COLO829 (cell line): ENCODE data around the gene LHFPL3.

Source experiments
- DNase-seq: peaks from one replicate; pipeline ENCODE4 v3.0.0; 2012; ENCODE audit warnings: low spot score

The LHFPL3 gene

DNA sequence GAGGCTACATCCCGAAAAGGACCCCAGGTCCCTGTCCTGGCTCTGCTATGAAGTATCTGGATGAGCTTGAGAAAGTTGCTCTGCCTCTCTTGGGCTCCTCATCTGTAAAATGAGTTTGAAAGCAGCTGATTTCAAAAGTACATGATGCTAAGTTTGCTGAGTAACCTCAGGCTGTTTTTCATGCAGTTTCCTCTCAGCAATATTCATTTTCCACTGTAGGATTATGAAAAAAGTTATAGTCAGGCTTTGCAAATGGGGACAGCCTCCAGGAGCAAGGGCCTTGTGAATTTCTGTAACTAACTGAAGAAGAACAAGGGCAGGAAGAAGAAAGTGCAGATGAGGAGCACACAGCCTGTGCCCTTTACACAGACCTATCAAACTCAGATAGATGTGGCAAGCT, 518.3 kb downstream of the LHFPL3 start:
- DNase-seq, result no peak

DNA sequence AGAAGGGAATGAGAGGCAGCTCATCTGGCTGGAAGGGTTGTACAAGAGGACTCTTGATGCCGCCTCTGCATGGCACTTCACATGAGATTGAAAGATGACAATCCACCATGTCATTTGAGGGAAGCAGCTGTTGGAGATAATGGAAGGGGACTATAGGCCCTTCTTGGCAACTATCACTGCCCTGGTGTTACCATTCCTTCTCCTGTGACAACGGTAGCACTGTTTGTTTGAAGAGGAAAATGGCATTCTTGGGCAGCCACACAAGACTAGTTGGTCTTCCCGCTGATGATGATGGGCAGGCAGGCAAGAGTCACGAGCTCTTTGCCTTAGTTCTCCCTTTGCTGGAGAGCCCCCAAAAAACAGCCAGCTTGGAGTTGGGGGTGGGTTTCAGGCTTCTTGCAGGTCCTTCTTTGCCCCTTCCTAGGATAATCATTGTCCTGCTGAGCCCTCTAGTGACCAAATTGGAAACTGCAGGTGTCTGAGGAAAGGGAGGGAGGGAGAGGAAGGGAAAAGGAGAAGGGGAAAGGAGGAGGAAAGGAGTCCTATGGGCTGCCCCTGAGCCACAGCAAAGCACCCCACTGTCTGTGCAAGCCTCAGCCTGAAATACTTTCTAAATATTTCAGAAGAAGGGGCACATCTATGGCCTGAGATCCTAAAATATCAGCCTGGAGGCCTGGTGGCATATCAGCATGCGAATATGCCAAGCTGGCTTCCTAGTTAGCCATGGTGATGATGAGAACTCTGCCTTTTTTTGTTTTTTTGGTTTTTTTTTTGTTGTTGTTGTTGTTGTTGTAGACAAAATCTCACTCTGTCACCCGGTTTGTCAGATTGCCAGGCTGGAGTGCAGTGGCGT, 520.0 kb downstream of the LHFPL3 start:
- DNase-seq, result peak; percentile 90

DNA sequence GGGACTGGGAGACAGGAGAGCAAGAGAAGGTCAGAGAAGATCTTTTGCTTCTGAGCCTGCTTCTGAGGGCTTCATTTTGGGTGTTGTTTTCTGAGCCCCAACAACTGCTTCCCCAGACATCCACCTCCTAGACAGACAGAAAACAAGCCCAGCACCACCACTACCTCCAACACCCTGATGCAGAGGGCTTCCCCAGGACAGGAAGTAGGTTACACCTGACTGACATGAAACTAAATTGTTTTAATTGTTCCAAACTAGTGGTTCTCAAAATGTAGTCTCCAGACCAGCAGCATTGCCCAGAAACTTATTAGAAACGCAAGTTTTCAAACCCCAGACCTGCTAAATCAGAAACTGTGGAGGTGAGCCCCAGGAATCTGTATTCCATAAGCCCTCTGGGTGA, 522.0 kb downstream of the LHFPL3 start:
- no peak for DNase-seq

DNA sequence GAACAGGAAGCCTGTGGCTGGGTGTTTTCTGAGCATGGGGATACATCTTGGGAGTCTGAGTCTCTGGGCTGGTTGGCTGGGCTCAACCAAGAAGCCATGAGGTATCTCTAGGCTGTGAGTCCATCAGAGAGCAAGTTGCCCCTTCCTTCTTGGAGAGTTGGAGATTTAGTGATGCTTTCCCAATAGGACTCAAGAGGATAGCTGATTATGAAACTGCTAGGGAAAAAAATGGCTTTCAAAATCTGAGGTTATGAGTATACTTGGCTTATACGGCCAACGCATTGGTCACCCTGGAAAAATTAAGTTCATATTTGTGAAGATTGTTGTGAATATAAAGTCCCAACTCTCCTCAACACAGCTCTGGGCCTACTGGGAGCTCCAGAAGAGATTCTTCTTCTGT, 522.9 kb downstream of the LHFPL3 start:
- DNase-seq, result no peak

DNA sequence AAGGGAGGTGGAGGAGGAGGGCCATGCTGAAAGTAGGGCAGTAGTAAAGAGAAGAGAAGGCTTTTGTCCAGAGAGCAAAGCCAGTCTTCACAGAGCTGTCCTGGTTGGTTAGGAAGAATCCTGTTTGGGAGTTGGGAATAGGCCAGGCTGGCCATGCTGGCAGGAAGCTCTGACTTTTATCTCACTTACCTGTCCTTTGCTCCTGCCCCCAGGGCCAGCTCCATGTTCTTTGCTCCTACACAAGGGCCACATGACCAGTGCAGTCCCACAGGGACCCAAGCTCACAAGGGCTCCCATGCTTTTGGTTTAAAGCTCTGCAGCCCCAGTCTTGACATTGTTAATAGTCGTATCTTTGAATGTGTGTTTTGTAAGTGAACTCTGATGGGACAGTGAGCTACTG, 524.0 kb downstream of the LHFPL3 start:
- DNase-seq, result peak; percentile 79

DNA sequence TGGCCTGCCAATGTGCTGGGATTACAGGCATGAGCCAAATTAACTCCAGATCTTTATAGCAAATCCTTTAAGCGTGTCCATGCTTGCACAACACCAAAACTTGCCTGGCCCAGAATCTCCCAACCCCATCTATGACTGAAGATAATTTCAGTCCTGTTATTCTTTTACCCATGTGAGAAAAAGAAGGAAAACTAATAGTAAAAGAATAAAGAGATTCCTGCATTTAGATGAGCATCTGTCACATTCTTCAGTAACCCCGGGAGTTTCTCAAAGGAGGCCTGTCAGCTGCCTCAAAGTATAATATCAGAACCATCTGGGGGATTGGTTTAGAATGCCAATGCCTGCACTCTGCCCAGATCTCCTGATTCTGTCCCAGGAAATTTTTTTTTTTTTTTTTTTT, 527.5 kb downstream of the LHFPL3 start:
- no peak for DNase-seq

DNA sequence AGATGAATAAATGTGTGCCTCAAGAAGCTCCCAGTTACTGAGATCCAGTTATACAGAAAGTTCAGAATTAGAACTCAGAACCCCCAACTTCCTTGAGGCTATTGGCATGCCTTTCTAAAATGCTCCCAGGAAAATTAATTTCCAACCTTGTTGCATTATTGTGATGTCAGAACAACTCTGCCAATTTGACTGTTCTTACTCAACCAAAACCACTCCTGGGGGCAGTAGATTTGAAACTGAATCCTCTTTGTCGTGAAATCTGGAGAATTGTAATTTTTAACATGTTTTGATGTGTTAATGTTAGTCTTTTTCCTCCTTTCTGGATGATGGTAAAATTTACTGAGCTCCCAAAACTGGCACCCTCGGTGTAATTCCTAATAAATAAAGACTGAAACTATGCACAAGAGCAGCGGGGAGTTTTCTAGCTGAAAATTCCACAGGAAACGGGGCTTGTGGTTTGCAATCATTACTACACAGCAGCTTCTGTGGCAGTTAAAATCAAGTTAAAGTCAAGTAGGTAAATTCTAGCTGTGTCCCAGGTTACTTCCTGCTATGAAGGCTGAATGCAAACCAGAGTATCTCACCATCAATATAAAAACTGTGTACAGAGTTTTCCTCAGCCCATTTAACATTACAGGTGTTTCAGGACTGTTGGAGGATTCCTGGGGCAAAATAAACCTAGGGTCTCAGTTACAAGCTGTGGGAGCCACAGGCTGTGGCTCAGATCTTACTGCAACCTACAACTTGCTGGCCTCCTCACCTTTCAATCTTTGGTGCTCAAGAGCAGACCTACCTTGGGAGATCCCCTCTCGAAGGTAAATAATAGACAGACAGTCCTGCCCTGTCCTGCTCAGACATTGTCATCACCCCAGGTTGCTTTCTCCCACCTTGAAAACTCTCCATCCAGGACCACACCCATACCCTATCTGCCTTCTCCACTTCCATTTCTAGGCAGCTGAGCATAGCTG, 529.3 kb downstream of the LHFPL3 start:
- DNase-seq, result no peak

DNA sequence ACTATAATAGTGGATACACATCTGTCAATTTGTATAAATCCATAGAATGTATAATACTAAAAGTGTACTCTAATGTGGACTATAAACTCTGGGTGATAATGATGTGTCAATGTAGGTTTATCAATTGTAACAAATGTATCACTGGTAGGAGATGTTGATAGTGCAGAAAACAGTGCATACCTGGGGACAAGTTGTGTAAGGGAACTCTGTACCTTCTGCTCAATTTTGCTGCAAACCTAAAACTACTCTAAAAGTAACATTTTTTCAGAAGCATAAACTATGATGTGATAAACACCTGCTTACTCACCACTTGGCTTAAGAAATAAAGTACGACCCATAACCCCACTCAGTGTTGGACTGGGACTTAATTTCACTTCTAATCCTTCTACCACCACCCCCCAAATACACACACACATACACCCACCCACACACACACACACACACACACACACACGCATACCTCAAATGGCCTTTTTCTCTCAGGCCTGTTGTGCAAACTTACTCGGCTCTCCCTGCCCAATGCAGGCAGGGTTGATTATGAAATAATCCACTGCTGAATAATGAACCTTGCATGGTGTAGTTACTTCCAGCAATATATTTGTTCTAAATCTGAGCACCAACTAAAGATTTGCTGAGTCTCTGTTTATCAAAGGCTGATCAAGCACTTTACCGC, 531.5 kb downstream of the LHFPL3 start:
- DNase-seq, result no peak

DNA sequence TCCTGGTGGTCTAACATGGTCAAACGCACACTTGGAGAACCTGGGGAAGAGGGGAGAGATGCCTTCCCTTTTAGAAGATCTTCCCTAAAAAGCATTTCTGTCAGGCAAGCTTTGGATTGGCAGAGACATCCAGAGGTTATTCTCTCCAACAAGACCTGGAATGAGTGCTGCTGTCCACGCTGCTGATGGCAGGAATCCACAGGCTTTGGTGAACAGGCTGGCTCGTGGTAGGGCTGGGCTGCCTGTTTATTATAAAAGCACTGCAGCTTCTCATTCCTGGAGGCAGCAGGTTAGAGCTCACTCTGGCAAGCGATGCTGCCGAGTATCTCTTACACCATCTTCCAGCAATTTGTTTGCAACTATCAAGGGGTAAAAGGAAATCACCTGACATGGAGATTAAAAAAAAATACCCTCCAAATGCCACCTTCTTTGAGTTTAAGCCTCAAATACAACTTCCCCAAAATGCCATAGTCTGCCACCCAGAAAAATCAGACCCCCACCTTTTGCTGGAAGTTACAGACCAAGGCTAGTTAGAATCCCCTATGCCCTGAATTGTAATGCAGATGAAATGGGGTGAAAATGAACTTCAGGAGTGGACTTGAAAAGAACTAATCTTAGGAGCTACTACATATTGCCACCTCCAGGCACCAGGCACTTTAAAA, 533.5 kb downstream of the LHFPL3 start:
- no peak for DNase-seq

DNA sequence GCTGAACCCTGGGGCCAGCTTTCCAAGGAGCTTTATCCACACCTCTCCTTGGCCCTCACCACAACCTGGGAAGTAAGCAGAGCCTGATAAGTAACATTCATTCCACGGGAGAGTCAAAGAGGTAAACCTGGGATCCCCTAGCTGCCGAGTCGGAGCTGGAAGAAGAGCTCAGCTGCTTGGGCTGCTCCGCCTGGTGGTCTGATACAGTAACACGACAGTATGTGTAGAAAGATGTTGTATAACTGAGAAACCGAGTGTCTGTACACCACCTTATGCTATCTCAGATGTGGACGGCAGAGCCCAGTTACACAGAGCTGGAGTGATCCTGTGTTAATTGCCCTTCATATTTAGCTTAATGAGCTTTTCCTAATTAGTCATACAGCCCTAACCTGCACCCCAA, 534.3 kb downstream of the LHFPL3 start:
- DNase-seq, result no peak

DNA sequence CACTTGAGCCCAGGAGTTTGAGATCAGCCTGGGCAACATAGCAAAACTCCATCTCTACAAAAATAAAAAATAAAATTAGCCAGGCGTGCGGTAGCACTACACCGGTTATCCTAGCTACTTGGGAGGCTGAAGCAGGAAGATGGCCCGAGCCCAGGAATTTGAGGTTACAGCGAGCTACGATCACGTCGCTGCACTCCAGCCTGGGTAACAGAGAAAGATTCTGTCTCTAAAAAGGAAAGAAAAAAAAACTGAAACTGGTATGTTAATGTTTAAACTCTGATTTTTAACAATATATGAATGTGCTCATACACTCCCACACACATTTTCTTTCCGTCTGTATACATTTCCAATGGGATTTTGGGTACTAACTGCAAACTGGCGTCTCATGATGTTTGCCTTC, 545.0 kb downstream of the LHFPL3 start:
- no peak for DNase-seq

DNA sequence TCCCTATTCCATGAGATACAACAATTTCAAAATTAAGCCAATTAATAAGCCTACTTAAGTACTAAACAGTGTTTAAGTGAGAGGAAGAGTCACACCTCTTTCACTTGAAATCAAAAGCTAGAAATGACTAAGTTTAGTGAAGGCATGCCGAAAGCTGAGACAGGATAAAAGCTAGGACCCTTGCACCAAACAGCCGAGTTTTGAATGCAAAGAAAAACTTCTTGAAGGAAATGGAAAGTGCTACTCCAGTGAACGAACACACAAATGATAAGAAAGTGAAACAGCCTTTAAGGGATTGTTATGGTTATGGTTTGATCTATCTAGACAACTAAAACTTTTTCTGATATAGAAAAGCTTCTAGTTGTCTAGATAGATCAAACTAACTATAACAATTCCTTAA, 550.2 kb downstream of the LHFPL3 start:
- DNase-seq, result no peak

DNA sequence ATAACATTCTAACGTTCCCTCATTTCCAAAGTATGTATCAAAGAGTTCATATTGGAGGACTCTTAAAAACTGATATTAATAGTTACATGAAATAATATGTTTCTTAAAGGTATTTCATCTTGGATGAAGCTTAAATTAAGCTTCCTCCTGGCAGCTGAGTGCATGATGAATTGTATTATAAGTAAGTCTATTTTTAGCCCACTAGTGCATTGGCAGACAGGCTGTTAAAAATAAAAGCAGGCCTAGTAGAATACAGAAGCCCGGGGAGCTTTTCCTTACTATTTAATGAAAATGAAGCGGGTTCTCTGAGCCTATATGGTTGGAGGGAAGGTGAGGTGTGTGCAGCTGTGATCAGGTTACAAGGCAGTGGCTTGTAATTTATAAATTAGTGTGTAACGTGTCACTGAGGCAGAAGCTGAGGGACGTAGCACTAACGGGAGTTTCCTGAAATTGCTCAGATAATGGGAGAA, 554.9 kb downstream of the LHFPL3 start:
- DNase-seq, result no peak

DNA sequence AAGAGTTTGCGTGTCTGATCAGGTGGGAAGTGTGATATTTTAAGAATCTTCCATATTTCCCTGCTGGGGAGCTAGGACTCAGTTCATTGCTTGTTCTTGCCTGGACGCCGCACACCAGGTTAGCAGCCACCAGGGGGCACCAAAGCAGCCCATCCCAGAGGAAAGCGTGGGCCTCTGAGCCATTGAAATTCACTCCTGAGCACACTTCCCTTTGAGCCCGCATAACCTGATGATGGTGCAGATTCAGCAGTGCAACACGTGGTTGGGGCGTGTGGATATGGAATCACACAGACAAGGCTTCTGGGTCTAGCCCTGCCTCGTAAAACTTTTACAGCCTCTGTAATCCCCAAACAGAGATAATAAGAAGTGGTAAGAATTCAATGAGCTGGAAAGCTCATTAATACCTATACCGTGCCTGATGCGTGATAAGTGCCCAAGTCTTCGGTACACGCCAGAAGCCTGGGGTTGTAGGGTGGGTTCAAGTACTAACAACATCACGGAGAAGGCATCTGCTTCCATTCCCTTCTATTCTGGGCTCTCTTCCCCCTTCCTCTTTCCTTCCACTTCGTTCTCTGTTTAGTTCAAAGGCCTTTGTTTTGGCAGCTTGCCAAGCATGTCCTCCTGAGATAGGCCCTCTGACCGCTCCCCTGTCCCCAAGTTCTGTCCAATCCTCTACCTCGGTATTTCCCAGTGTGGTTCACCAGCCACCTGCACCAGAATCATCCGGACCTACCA, 555.5 kb downstream of the LHFPL3 start:
- DNase-seq, result peak; percentile 99

DNA sequence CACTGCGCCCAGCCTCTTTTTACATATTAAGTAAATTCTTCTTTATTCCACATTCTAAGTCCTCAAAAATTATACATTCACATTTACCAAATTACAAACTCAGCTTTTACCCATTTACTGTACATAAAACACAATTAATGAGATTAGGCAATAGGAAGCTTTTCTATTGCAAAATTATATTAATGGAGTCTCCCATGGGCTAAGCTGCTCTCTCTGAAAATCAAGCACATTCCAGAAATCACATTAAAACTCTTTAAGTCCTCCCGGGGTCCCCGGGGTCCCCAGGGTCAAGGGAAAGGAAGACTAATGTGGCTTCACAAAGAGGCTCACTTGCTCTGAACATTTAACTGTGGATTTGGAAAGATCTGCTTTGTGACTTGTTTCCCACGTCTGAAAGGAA, 558.2 kb downstream of the LHFPL3 start:
- no peak for DNase-seq

DNA sequence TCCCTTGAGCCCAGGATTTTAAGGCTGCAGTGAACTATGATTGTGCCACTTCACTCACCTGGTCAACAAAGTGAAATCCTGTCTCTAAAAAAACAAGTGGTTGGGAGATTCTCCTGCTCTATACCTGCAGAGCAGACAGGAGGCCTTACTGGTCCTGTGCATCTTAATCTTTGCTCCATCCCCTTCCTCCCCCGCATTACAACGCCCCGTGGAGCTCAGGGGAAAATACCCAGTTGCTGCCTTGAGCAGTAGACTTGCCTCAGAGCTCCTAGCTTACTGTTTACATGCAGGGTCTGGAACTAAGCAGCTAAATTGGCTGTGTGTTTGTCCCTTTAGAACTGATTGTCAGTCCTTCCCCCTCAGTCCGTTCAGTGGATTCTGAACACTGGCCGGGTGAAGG, 561.8 kb downstream of the LHFPL3 start:
- DNase-seq, result no peak

DNA sequence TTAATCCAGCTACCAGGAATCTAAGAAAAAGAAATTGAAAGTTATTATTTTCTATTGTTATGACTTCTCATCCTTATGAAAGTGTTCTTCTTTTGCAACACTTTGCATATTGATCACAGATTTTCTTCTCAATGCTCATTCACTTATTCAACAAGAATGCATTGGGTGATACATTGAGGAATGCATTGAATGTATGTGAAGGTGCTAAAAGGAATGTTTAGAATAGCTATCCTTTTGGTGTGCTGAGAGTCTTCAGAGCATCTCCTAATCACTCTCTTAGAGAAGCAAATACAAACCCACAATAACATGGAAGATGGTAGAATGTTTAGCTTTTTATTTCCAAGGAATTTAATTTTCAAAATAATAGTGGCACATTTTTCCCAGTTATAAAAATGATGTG, 563.5 kb downstream of the LHFPL3 start:
- DNase-seq, result no peak

DNA sequence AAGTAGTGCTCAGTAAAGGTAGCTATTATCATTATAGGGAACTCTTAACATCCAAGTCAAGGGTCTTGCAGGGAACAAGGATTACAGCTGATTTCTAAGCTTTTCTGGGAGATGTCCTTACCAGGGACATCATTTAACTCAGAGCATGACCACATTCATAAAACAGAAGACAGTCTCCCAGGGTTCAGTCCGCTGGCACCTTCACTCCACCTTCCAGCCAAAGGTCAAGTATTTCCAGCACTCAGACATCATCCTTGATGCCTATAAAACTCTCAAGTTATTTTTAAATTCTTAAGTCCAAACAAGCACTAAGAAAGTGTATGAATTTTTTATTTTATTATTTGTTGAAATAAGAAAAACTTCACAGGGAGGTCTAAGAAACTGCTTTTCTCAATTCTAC, 565.9 kb downstream of the LHFPL3 start:
- DNase-seq, result no peak

DNA sequence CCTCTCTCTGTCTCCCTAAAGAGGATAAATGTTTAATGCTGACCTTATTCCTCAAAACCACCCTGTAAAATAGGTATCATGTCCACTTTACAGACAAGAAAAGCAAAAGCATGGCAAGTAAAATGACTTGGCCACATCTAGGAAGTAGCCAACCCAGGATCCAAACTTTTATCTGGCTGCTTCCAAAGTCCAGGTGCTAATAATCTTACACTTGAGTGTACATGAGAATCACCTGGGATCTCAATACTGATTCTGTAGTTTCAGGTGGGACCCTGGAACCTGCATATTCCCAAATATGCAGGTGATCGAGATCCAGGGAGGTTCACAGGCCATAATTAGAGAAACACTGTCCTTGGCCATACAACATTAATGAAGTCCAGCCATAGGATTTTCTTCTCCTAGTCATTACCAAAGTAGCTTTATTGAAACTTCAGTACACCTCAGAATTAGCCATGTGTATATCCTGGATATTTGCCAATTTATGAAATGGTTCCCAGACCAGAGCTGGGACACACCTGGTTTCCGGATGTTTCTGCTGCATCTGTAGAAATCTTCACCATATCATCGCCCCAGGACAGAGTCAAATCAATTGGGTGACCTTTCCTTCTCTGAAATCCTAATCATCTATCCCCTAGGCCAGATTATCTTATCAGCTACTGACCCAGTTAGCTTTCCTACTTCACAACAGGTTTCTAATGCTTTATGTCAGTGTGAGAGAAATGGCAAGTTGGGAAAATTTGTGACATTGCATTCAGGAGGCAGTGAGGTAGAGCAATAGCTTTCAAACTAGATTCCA, 566.5 kb downstream of the LHFPL3 start:
- no peak for DNase-seq

DNA sequence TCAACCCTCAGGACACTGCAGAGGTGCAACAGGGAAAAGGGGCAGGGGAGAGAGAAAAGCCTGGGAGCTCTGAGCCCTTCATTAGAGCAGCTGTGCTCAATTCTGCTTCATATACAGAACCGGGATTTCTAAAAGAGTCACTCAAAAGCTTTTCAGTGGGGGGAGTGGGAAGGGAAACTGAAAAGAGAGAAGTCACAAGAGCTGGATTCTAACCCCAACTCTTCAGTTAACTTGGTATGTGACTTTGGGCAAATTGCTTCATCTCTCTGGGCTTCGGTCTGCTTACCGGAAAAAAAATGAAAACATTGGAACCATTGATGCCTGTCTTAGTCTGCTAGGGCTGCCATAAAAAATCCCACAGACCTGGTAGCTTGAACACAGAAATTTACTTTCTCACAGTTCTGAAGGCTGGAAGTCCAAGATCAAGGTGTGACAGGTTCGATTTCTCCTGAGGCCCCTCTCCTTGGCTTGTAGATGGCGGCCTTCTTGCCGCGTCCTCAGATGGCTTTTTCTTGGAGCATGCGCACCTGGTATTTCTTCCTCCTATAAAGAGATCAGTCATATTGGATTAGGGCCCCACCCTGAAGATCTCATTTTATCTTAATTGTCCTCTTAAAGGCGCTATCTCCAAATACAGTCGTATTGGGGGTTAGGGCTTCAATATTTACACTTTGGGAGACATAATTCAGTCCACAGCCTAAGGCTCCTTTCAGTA, 567.3 kb downstream of the LHFPL3 start:
- DNase-seq, result no peak
